HG02852 (cell line): ENCODE results near the gene FOXP4.

Source experiments
- ATAC-seq: cut with Tn5 transposase; IDR thresholded peaks from one replicate; pipeline ENCODE4 v1.9.1; 2021; ENCODE audit warnings: mild to moderate bottlenecking, moderate library complexity; ENCODE audit not compliant: unreplicated experiment

The FOXP4 gene

DNA sequence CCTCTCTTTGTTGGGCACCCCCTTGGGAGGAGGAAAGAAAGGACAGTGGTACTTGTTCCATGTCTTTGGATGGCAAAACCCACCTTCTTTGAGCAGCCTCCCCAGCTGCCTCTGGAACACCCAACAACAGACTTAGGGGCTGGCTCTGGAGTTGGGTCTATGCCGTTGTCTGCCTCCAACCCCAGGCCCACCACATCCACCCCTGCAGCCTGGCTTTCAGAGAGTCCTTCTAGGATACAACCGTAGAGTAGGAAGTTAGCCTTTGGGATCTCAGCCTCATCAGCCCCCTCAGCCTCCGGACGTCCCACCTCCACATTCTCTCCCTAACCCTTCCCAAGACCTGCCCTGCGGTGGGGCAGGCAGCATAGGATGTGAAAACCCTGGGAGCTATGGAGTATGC is 36.4 kb downstream of the FOXP4 start:
- no peak for ATAC-seq

- ATAC-seq = no peak
These were observed 37.4 kb downstream of the FOXP4 start for GRCh38 chr6:41583565-41583964.

- no peak for ATAC-seq
These were observed 38.0 kb downstream of the FOXP4 start for GRCh38 chr6:41584205-41584604.

GRCh38 chr6:41584668-41585205 is 38.6 kb downstream of the FOXP4 start:
- ATAC-seq = no peak

GRCh38 chr6:41585605-41586004 is 39.4 kb downstream of the FOXP4 start:
- ATAC-seq = no peak

GRCh38 chr6:41586252-41587007 is 40.2 kb downstream of the FOXP4 start:
- ATAC-seq = no peak

GRCh38 chr6:41587131-41587879 is 41.1 kb downstream of the FOXP4 start:
- ATAC-seq = no peak

DNA sequence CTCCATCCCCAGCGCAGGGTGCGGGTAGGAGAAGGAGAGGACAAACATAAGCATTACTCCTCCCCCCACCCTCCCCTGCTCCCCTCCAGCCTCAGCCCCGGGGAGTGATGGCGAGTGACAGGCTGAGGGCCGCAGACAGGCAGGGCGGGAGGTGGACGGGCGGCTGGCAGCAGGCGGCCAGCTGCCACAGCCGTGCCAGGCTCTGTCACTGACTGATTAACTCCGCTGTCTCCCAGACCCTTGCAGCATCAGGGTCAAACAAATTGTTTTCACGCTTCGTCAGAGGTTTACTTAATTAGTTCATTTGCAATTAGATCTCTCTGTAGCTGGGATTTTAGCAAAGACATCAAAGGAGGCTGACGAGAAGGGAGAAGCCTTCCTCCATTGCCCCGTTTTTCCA is 41.9 kb downstream of the FOXP4 start:
- no peak for ATAC-seq

GRCh38 chr6:41589223-41589622 is 43.0 kb downstream of the FOXP4 start:
- no peak for ATAC-seq

GRCh38 chr6:41589636-41590622 is 43.7 kb downstream of the FOXP4 start:
- ATAC-seq = no peak

DNA sequence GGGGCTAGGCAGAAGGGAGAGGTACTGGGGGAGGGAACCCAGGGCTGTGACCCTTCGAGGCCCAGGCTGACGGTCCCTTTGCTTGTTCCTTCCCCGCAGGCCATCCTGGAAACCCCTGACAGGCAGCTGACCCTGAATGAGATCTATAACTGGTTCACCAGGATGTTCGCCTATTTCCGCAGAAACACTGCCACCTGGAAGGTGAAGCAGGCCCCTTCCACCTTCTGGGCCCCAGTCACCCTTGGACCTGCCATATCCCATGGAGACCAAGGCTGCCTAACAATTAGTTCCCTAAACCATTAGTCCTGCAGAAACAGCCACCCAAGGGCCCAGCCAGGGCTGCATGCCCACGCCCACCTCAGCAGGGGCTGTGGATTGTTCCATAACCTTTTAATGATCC is 44.9 kb downstream of the FOXP4 start:
- no peak for ATAC-seq

DNA sequence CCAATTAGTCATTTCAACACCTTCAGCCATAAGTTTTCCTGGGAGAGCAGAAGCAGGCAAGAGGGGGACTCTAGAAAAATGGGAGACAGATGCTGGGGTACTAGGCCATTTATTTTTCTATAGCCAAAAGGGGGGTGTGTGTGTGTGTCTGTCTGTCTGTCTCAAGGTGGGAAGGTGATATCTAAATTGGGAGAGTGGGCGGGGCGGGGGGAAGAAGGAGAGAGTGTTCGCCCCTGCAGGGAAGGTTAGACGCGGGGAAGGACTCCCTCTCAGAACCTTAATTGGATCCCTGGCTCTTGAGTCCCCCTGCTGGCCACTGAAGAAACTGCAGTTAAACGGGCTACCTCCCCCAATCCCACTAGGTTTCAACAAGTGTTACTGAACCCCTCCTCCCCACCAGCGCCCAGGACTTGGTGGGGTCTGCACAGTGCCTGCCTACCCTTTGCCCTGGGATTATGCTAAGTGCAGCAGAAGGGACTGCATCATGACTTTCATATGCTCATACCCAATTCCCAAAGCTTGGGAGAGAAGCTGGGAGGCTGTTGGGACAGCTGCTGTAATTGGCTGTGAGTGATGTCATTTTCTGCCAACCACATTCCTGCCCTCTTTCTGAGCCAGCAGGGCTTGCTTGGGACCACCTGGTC is 45.8 kb downstream of the FOXP4 start:
- no peak for ATAC-seq

GRCh38 chr6:41593406-41593805 is 47.2 kb downstream of the FOXP4 start:
- no peak for ATAC-seq

GRCh38 chr6:41593839-41594238 is 47.7 kb downstream of the FOXP4 start:
- no peak for ATAC-seq

GRCh38 chr6:41594326-41594725 is 48.1 kb downstream of the FOXP4 start:
- no peak for ATAC-seq

DNA sequence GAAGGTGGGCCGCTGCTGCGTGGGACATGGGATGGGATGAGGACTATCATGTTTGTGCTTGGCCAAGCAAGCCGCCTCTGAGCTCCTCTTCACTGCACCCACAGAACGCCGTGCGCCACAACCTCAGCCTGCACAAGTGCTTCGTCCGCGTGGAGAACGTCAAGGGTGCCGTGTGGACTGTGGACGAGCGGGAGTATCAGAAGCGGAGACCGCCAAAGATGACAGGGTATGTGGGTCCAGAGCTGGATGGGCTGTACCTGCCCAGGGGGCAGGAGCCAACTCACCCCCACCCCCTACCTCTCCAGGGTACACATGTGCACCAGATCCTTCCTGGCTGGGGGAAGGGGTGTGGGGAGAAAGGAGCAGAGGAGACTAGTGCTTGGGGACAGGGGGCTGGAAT is 48.6 kb downstream of the FOXP4 start:
- no peak for ATAC-seq

- no peak for ATAC-seq
These were observed 49.0 kb downstream of the FOXP4 start for GRCh38 chr6:41595166-41595565.

- ATAC-seq = no peak
These were observed 50.0 kb downstream of the FOXP4 start for GRCh38 chr6:41596096-41596685.

DNA sequence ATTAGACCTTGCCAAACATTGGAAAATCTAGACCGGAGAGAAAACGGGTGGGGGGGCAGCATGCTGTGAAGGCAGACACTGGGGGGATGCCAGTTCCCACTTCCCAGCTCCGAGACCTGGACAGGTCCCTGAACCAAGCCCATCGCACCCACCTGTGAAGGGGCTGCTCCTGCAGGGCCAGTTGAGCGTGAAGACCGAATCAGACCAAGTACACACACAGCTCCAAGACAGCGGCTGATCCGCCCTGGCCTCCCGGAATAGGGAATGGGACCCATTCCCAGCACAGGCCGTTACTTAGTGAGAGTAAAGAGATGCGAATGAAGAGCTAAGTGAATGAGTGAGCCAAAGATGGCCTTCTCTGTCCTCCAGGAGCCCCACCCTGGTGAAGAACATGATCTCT is 50.6 kb downstream of the FOXP4 start:
- ATAC-seq = no peak
